Stimulated activated CD4-positive, alpha-beta T cell treated with anti-CD3 and anti-CD28 coated beads, Interleukin-1b, Interleukin-23, amount 100 ng/mL, for 1 hour (primary cell): ENCODE measurements around the gene RASA3.

Source experiments
- DNase-seq, 2 donors: peaks; one replicate each; pipeline ENCODE4 v3.0.0-alpha.2; 2020; ENCODE audit warnings: low read depth in 2 of 2

The RASA3 gene

DNA sequence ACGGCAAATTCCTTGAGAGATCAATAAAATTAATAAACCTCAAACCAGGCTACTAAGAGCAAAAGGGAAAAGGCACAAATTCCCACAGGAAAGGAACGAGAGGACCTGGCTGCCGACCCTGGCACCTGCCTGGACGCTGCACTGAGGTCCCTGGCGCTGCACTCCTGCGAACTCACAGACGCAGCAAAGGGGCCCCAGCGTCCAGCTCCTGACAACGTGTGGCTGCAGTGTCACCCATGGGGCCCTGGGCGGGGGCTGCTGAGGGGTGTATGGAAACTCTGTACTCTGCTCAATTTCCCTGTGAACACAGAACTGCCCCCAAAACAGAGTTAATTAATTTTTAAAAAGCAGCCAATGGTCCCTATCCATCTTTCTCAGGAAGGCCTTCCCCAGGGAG, 97.2 kb downstream of the RASA3 start:
- DNase-seq, result no peak

GRCh38 chr13:114034481-114034891, 97.9 kb downstream of the RASA3 start:
- no peak for DNase-seq

GRCh38 chr13:114033541-114034315, 98.7 kb downstream of the RASA3 start:
- no peak for DNase-seq

GRCh38 chr13:114032126-114032799, 100.2 kb downstream of the RASA3 start:
- no peak for DNase-seq

DNA sequence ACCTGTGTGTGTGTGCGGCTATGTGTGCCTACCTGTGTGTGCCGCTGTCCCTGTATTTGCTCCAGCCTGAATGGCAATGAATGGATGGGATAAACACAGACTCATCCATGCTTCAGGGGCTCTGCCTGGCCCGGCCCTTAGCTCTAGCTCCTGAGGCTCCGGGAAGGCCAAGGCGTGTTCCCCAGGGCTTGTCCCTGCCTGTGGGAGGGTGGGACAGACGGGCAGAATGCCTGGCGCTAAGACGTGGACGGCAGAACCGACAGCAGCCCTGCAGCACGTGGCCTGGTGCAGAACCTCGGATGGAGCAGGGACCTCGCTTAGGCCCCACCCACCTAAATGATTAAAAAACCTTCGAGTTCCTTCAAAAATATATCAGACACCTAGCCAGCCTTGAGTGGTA, 100.8 kb downstream of the RASA3 start:
- no peak for DNase-seq

DNA sequence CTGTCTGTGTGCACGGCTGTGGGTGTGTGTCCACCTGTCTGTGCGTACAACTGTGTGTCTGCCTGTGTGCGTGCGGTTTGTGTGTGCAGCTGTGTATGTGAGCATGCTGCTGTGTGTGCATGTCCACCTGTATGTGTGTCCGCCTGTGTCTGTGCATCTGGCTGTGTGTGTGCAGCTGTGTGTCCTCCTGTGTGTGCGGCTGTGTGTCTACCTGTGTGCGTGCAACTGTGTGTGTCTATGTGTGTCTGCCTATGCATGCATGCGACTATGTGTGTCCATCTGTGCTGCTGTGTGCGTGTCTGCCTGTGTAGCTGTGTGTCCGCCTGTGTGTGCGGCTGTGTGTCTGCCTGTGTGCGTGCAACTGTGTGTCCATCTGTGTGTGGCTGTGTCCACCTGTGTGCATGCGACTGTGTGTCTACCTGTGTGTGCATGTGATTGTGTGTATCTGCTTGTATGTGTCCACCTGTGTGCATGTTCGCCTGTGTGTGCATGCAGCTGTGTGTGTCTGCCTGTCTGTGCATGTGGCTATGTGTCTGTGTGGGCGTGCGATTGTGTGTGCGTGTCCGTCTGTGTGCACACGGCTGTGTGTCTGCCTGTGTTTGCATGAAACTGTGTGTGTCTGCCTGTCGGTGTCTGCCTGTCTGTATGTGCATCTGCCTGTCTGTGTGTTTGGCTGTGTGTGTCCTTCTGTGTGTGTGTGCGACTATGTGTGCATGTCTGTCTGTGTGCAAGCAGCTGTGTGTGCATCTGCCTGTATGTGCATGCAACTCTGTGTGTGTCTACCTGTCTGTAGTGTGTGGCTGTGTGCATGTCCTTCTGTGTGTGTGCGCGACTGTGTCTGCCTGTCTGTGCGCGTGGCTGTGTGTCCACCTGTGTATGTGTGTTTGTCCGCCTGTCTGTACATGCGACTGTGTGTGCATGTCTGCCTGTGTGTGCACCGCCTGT, 101.5 kb downstream of the RASA3 start:
- no peak for DNase-seq

- no peak for DNase-seq
These were observed 102.4 kb downstream of the RASA3 start for GRCh38 chr13:114029866-114030625.

GRCh38 chr13:114027826-114028225, 104.6 kb downstream of the RASA3 start:
- no peak for DNase-seq

GRCh38 chr13:114027046-114027715, 105.2 kb downstream of the RASA3 start:
- no peak for DNase-seq

- no peak for DNase-seq
These were observed 105.9 kb downstream of the RASA3 start for GRCh38 chr13:114026481-114026880.

DNA sequence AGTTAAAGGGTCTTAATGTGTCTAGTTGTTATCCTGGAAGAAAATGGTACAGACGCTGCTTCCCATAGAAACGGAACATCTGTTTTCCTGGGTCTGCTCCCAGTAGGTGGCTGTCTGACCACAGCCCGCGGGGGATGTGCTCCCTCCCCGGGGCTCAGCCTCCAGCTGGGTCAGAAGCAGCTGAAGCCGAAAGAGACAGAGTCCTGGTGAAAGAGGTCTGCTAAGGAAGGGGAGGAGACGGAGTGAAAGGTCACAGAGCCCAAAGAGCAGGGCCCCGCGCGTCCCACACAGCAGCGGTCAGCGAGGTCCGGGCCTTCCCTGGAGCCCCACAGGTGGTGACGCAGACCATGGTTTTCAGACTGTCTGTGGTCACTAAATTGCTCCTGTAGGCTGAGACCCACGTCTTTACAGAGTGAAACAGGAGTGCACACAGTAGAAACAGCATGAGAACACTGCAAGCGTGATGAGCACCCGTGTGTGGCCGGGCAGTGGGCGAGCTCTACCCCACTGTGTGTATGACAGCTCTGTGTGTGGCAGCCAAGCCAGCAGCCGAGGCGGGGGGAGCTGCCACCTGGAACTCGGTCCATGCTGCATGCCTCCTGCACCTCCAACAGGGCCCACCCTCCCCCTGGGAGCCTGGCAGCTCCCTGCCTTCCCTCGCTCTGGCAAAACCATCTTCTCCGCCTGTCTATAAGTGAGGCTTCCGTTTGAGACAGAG, 106.5 kb downstream of the RASA3 start:
- no peak for DNase-seq

DNA sequence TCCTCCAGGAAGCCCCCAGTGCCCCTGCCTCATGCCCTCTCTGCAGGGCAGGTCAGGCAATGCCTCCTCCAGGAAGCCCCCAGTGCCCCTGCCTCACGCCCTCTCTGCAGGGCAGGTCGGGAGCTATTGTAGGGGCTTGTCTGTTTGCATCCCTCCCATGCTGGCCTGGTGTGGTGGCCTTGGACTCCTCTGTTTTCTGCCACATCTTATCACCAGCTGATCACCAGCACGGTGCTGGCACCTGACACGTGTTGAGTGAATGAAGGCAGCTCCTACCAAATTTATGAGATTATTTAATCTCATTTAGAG, 107.1 kb downstream of the RASA3 start:
- DNase-seq, result no peak

DNA sequence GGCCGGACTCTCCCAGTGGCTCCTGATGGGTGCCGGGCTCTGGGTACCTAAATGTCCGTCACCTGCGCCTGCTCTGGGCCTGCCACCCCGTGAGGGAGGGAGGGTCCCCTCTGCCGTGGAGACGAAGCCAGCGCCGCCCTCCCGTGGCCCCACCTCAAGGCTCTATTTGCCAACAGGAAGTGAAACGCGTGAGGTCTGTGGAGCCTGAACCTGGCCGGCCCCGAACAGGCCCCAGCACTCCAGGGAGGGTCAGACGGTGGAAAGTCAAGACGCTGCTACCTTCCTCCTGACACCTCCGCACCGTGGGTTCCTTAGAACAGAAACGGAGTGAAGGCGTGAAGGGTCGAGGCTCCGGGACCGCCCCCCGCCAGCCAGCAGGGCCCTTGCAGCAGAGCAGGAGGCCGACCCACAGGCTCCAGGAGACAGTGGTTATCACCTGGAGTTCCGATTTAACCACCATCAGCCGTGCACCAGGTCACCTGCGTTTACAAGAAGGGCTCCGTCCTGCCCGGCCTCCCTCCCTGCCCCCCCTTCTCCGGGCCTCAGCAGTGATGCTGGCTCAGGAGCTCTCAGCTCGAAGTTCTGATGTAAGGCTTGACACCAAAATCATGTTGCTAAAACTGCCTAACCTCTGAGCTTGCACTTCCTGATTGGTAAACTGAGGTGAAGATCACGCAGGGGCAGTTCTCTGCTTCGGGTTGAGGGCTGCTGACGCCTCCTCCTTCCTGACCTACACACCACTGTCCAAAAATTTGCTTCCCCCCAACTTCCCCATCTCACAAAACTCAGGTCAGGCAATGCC, 107.6 kb downstream of the RASA3 start:
- DNase-seq, result no peak

- no peak for DNase-seq
These were observed 108.5 kb downstream of the RASA3 start for GRCh38 chr13:114023716-114024602.

DNA sequence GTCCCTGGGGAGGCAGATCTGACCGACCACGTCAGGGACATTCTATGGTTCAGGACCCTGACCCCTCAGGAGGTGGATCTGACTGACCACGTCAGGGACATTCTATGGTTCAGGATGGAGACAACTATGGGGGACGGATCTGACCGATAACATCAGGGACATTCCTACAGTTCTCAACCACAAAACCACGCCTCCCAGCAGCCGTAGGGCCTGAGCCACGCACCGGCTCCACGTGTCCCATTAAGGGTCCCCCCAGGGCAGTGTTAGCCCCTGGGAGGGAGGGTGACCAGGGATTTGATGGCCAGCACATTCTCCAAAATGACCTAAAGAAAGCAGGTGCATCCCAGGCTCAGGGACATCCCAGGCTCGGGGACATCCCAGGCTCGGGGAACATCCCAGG, 109.5 kb downstream of the RASA3 start:
- no peak for DNase-seq

DNA sequence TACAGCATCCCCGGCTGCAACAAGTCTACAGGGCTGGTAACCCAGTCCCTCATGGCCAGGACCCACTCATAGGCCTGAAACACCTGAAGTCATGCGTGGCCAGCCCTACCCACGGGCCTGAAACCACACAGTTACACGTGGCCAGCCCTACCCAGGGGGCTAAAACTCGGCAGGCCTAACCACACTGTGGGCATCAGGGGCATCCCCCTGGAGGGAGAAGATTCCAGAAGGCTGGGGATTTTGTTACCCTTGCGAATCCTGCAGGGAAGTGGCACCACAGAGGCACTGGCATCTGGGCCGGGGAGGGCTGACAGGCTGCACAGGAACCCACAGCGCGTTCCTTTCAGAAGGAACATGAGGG, 110.1 kb downstream of the RASA3 start:
- DNase-seq, result no peak

- no peak for DNase-seq
These were observed 110.7 kb downstream of the RASA3 start for GRCh38 chr13:114021464-114022308.
